BE2C (cell line): Measurements from ENCODE around the gene RSBN1L.

Experiments used
- DNase-seq: peaks from one replicate; pipeline ENCODE4 v3.0.0-alpha.2; 2020
- H3K27me3 ChIP-seq: fragments of 250-450 bp; sonication (Bioruptor Pico); 2 replicates; pipeline ENCODE4 v1.5.1; 2020; ENCODE audit warnings: mild to moderate bottlenecking
- H3K36me3 ChIP-seq: fragments of 250-450 bp; sonication (Bioruptor Pico); 2 replicates; pipeline ENCODE4 v1.5.1; 2020; ENCODE audit warnings: mild to moderate bottlenecking
- H3K4me1 ChIP-seq: fragments of 250-450 bp; sonication (Bioruptor Pico); 2 replicates; pipeline ENCODE4 v1.5.1; 2020
- H3K4me3 ChIP-seq: 2 replicates; pipeline ENCODE4 v1.5.1; 2011; ENCODE audit warnings: low read depth, low read length
- H3K9me3 ChIP-seq: fragments of 250-450 bp; sonication (Bioruptor Pico); 2 replicates; pipeline ENCODE4 v1.5.1; 2020
- TF ChIP-seq, protein P1 (sequence below): IDR thresholded peaks from 2 replicates; pipeline ENCODE4 v1.5.1; 2012; ENCODE audit warnings: mild to moderate bottlenecking, low read depth, low read length

Gene RSBN1L

GRCh38 chr7:77664715-77665114 lies 31.5 kb upstream of the RSBN1L start:
- no peaks in the 10 kb centered on the region for H3K36me3 ChIP-seq
- H3K4me1 ChIP-seq: no peaks in the 10 kb centered on the region
- H3K27me3 ChIP-seq: no peaks in the 10 kb centered on the region
- no peaks in the 10 kb centered on the region for H3K9me3 ChIP-seq
- TF ChIP-seq, protein P1, sequence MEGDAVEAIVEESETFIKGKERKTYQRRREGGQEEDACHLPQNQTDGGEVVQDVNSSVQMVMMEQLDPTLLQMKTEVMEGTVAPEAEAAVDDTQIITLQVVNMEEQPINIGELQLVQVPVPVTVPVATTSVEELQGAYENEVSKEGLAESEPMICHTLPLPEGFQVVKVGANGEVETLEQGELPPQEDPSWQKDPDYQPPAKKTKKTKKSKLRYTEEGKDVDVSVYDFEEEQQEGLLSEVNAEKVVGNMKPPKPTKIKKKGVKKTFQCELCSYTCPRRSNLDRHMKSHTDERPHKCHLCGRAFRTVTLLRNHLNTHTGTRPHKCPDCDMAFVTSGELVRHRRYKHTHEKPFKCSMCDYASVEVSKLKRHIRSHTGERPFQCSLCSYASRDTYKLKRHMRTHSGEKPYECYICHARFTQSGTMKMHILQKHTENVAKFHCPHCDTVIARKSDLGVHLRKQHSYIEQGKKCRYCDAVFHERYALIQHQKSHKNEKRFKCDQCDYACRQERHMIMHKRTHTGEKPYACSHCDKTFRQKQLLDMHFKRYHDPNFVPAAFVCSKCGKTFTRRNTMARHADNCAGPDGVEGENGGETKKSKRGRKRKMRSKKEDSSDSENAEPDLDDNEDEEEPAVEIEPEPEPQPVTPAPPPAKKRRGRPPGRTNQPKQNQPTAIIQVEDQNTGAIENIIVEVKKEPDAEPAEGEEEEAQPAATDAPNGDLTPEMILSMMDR: no peak
- no peak overlapping the region for H3K4me3 ChIP-seq
- no peak for DNase-seq

- H3K36me3 ChIP-seq: no peaks in the 10 kb centered on the region
These were observed 31.1 kb upstream of the RSBN1L start for GRCh38 chr7:77665161-77665560.

GRCh38 chr7:77667459-77668086 lies 28.7 kb upstream of the RSBN1L start:
- TF ChIP-seq, protein P1: no peak
- Histone ChIP-seq H3K36me3 (no peaks in the 10 kb centered on the region), H3K27me3 (no peaks in the 10 kb centered on the region), H3K9me3 (no peaks in the 10 kb centered on the region), H3K4me3 (no peak overlapping the region), H3K4me1 (no peaks in the 10 kb centered on the region)
- no peak for DNase-seq

More at GRCh38 chr7:77665161-77665560, 31.1 kb upstream of the RSBN1L start:
- H3K4me3 ChIP-seq: no peak overlapping the region
- H3K9me3 ChIP-seq: no peaks in the 10 kb centered on the region
- TF ChIP-seq, protein P1: no peak
- H3K27me3 ChIP-seq: no peaks in the 10 kb centered on the region
- no peak for DNase-seq
- H3K4me1 ChIP-seq: no peaks in the 10 kb centered on the region

DNA sequence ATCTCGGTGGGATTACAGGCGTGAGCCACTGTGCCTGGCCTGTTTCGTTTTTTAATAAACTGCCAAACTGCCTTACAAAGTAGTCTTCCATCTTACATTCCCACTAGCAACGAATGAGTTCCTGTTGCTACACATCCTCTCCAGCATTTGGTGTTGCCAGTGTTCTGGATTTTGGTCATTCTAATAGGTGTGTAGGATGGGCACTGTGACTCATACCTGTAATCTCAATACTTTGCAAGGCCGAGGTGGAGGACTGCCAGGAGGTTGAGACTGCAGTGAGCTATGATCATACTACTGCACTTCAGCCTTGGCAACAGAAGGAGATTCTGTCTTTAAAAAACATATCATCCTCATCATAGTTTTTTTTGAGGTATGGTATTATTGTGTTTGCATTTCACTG lies 21.4 kb upstream of the RSBN1L start:
- H3K9me3 ChIP-seq: no peaks in the 10 kb centered on the region
- no peaks in the 10 kb centered on the region for H3K36me3 ChIP-seq
- H3K4me1 ChIP-seq: no peaks in the 10 kb centered on the region
- no peak overlapping the region for H3K4me3 ChIP-seq
- no peaks in the 10 kb centered on the region for H3K27me3 ChIP-seq
- TF ChIP-seq, protein P1: no peak
- DNase-seq: no peak

- H3K27me3 ChIP-seq: no peaks in the 10 kb centered on the region
- DNase-seq: no peak
- TF ChIP-seq, protein P1: no peak
- peaks cover 4% of the 10 kb centered on the region; the same call in 1 of the 2 replicates for H3K4me1 ChIP-seq
- H3K4me3 ChIP-seq: no peak overlapping the region
- peaks cover 15% of the 10 kb centered on the region for H3K36me3 ChIP-seq
- no peaks in the 10 kb centered on the region for H3K9me3 ChIP-seq
These were observed 16.7 kb upstream of the RSBN1L start for GRCh38 chr7:77679608-77680007.

DNA sequence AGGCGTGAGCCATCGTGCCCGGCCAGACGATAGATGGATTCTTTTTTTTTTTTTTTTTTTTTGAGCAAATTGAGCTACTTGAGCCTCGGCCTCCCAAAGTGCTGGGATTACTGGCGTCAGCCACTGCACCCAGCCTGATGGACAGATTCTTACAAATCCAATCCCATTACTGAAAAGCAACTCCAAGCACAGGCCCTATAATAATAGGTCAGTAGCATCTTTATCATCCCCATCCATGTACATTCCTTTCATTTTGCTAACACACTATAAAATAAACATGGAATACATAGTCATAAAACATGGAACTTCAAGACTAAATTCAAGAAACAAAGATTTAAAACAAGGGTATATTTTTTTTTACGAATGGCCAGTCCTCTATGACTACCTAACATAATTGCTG lies 16.0 kb upstream of the RSBN1L start:
- H3K4me3 ChIP-seq: no peak overlapping the region
- TF ChIP-seq, protein P1: no peak
- H3K27me3 ChIP-seq: no peaks in the 10 kb centered on the region
- H3K4me1 ChIP-seq: peaks cover 6% of the 10 kb centered on the region; the same call in 1 of the 2 replicates
- H3K36me3 ChIP-seq: peaks cover 15% of the 10 kb centered on the region
- DNase-seq: no peak
- H3K9me3 ChIP-seq: no peaks in the 10 kb centered on the region
